Cardiac muscle cell (in vitro differentiated cells and primary cell): Measurements from ENCODE around the gene CGNL1. TPM values are rescaled to one million over a fixed set of nuclear protein-coding genes. Genes with fewer than 3 reads are reported as not detected.
A peak's percentile ranks its signal among the peaks of the same experiment; 100 is the strongest.

Experiments
- DNase-seq, 2 donors: peaks; one replicate each; pipeline versions ENCODE4 v3.0.0 to v3.0.0-alpha.2; 2010 to 2017; ENCODE audit warnings: low read depth in 1 of 2, low spot score in 1 of 2
- H3K27ac ChIP-seq: fragments of 200-600 bp; sonication (generic); 2 replicates; pipeline ENCODE4 v1.5.1; 2016
- H3K27me3 ChIP-seq: fragments of 200-600 bp; sonication (generic); 2 replicates; pipeline ENCODE4 v1.6.0; 2016; ENCODE audit warnings: control low read depth
- H3K36me3 ChIP-seq: fragments of 200-600 bp; sonication (generic); 2 replicates; pipeline ENCODE4 v1.5.1; 2016; ENCODE audit warnings: control low read depth
- H3K4me1 ChIP-seq: fragments of 200-600 bp; sonication (generic); 2 replicates; pipeline ENCODE4 v1.8.1; 2017; ENCODE audit warnings: low read depth, mild to moderate bottlenecking, mixed run types
- H3K4me3 ChIP-seq: fragments of 200-600 bp; sonication (generic); 2 replicates; pipeline ENCODE4 v1.5.1; 2016; ENCODE audit warnings: mild to moderate bottlenecking
- H3K9me3 ChIP-seq: fragments of 200-600 bp; sonication (generic); 2 replicates; pipeline ENCODE4 v1.5.1; 2017; ENCODE audit warnings: low read depth, mild to moderate bottlenecking, control low read depth
- CTCF ChIP-seq: IDR thresholded peaks from 2 replicates; pipeline ENCODE4 v1.5.1; 2012; ENCODE audit warnings: low read depth, mild to moderate bottlenecking, low read length
- polyA plus RNA-seq: library from polyadenylated mRNA; unstranded; fragments of >200 nt; fragmentation: Nextera tagmentation; extraction: Ambion mirVana; gene quantifications from 2 replicates; pipeline ENCODE4 v1.2.1, GENCODE V29; 2016
- total RNA-seq: library from RNA; depleted of rRNA; stranded (reverse); fragments of >200 nt; gene quantifications from 2 replicates; pipeline ENCODE4 v1.2.3, GENCODE V29; 2016

Gene CGNL1
- total and polyA plus RNA-seq, 2 experiments from 2014 or later = 62.9 to 134 TPM

- H3K4me1 ChIP-seq = peaks cover 34% of the 10 kb centered on the region
- no peak overlapping the region for H3K4me3 ChIP-seq
- peak overlapping the region; percentile 54 for H3K27ac ChIP-seq
- TF ChIP-seq CTCF = no peak
- DNase-seq = no peak
- peaks cover 70% of the 10 kb centered on the region for H3K36me3 ChIP-seq
- H3K27me3 ChIP-seq = no peaks in the 10 kb centered on the region
- H3K9me3 ChIP-seq = no peaks in the 10 kb centered on the region
Measured at GRCh38 chr15:57522148-57522547, 145.8 kb downstream of the CGNL1 start.

GRCh38 chr15:57525581-57525980 lies 149.3 kb downstream of the CGNL1 start:
- Histone ChIP-seq H3K9me3 (no peaks in the 10 kb centered on the region), H3K27ac (peak overlapping the region; percentile 25), H3K27me3 (no peaks in the 10 kb centered on the region), H3K36me3 (peaks cover 58% of the 10 kb centered on the region), H3K4me1 (peaks cover 25% of the 10 kb centered on the region), H3K4me3 (no peak overlapping the region)
- TF ChIP-seq CTCF = no peak
- DNase-seq = no peak

DNA sequence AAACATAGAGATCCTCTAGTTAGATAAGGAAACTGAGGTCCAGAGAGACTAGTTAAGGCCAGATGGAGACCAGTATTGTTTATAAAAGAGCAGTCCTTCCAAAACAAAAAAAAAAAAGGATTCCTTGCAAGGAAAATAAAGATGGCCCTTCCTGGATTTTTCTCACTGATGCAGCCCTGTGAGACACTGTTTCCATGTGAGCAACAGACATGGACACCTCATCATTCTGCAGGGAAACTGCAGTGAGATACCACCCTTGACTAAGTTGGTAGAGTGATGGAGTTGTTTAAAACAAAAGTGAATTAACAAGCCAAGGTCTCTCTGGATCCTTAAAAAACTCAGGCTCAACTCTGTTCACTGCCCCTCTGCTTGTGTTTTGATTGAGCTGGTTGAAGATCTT lies 149.8 kb downstream of the CGNL1 start:
- H3K27ac ChIP-seq = peak overlapping the region; percentile 3
- H3K36me3 ChIP-seq = peaks cover 58% of the 10 kb centered on the region
- H3K4me3 ChIP-seq = no peak overlapping the region
- H3K4me1 ChIP-seq = peaks cover 30% of the 10 kb centered on the region
- H3K9me3 ChIP-seq = no peaks in the 10 kb centered on the region
- DNase-seq = no peak
- TF ChIP-seq CTCF = no peak
- no peaks in the 10 kb centered on the region for H3K27me3 ChIP-seq

GRCh38 chr15:57526615-57527014 lies 150.3 kb downstream of the CGNL1 start:
- Histone ChIP-seq H3K4me3 (no peak overlapping the region), H3K4me1 (peaks cover 35% of the 10 kb centered on the region), H3K27ac (peak overlapping the region; percentile 3), H3K9me3 (no peaks in the 10 kb centered on the region), H3K27me3 (no peaks in the 10 kb centered on the region), H3K36me3 (peaks cover 58% of the 10 kb centered on the region)
- no peak for DNase-seq
- TF ChIP-seq CTCF = no peak

DNA sequence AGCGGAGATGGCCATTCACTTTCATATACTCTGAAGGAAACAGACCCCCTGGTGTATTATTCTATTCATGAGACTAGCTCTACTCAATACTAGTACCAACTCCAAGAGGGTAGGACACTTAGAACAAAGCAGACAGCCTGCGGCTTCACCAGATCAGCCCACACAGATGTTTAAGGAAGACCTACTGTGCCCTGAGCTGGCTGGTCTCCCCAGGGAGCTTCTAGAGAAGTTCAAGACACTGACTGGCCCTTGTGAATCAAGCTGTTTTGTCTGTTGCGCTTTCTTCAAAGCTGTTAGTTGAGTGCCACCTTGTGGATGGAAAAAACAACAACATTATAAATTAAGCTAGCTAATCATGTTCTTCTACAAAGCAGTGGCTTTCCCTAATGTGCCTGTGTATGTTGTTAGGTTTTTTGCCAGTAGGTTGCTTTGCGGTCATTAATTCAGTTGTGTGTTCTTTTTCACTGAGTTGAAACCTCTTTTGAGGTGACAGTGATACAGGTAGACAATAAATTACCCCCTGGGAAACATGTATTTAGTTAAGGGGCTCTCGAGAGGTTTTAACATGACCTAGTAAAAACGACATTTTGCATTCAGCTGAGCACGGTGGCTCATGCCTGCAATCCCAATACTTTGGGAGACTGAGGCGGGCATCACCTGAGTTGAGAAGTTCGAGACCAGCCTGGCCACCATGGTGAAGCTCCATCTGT lies 151.2 kb downstream of the CGNL1 start:
- DNase-seq = peak; percentile 76 to 94
- peak; percentile 58 for TF ChIP-seq CTCF
- peaks cover 56% of the 10 kb centered on the region for H3K36me3 ChIP-seq

More for the DNA sequence above, 151.2 kb downstream of the CGNL1 start:
- Histone ChIP-seq H3K4me1 (peaks cover 42% of the 10 kb centered on the region), H3K27ac (no peak overlapping the region), H3K4me3 (no peak overlapping the region), H3K9me3 (no peaks in the 10 kb centered on the region), H3K27me3 (no peaks in the 10 kb centered on the region)
